OCI-LY1 (cell line): ENCODE results near the gene ANKDD1B.
"Not testable (repeated sequence)": the region's sequence is repeated elsewhere in the genome, so short reads cannot be mapped to it uniquely, and the experiment has no call there.

Experiments
- H2AFZ ChIP-seq: fragments of 200-600 bp; sonication (generic), shearing (Covaris generic); 2 replicates; pipeline ENCODE4 v1.6.0; 2014; ENCODE audit warnings: antibody characterized with exemption, mild to moderate bottlenecking, low read length
- H3F3A ChIP-seq: fragments of 200-600 bp; sonication (generic), shearing (Covaris generic); 2 replicates; pipeline ENCODE4 v1.6.0; 2014; ENCODE audit warnings: mild to moderate bottlenecking, antibody characterized with exemption, low read length, moderate library complexity; ENCODE audit not compliant: insufficient read depth
- H3K27ac ChIP-seq: fragments of 200-600 bp; sonication (generic); 2 replicates; pipeline ENCODE4 v1.5.1; 2014; ENCODE audit warnings: low read length, mixed run types, mild to moderate bottlenecking, low read depth; ENCODE audit not compliant: poor library complexity, severe bottlenecking
- H3K27me3 ChIP-seq: fragments of 200-600 bp; sonication (generic); 2 replicates; pipeline ENCODE4 v1.6.0; 2014; ENCODE audit warnings: antibody characterized with exemption, mild to moderate bottlenecking, low read length, moderate library complexity; ENCODE audit not compliant: insufficient read depth
- H3K36me3 ChIP-seq: fragments of 200-600 bp; sonication (generic); 2 replicates; pipeline ENCODE4 v1.6.1; 2014; ENCODE audit warnings: mild to moderate bottlenecking, antibody characterized with exemption, low read length, moderate library complexity, mixed read lengths; ENCODE audit not compliant: insufficient read depth
- H3K4me1 ChIP-seq: fragments of 200-600 bp; sonication (generic); 2 replicates; pipeline ENCODE4 v1.5.1; 2014; ENCODE audit warnings: mild to moderate bottlenecking, low read length, moderate library complexity; ENCODE audit not compliant: insufficient read depth, severe bottlenecking
- H3K4me2 ChIP-seq: fragments of 200-600 bp; sonication (generic), shearing (Covaris generic); 2 replicates; pipeline ENCODE4 v1.6.1; 2014; ENCODE audit warnings: low read length
- H3K4me3 ChIP-seq: fragments of 200-600 bp; sonication (generic); 2 replicates; pipeline ENCODE4 v1.5.1; 2014; ENCODE audit warnings: low read length, low read depth, mild to moderate bottlenecking, mixed read lengths; ENCODE audit not compliant: poor library complexity, severe bottlenecking
- H3K79me2 ChIP-seq: fragments of 200-600 bp; shearing (Covaris generic); 2 replicates; pipeline ENCODE4 v1.6.1; 2016; ENCODE audit warnings: mixed run types, low read length, mixed read lengths; ENCODE audit not compliant: insufficient read depth
- H3K9ac ChIP-seq: fragments of 200-600 bp; sonication (generic), shearing (Covaris generic); 2 replicates; pipeline ENCODE4 v1.6.1; 2014; ENCODE audit warnings: mild to moderate bottlenecking, low read length, mixed read lengths
- H3K9me2 ChIP-seq: fragments of 200-600 bp; sonication (generic), shearing (Covaris generic); 2 replicates; pipeline ENCODE4 v1.6.1; 2014; ENCODE audit warnings: low read depth, mild to moderate bottlenecking, low read length, mixed read lengths
- H3K9me3 ChIP-seq: fragments of 200-600 bp; shearing (Covaris generic); 2 replicates; pipeline ENCODE4 v1.6.1; 2014; ENCODE audit warnings: low read length, mixed read lengths
- H4K20me1 ChIP-seq: fragments of 200-600 bp; sonication (generic), shearing (Covaris generic); 2 replicates; pipeline ENCODE4 v1.6.0; 2016; ENCODE audit warnings: mild to moderate bottlenecking, low read length; ENCODE audit not compliant: insufficient read depth
- EZH2 ChIP-seq: fragments of 200-600 bp; sonication (generic), shearing (Covaris generic); IDR thresholded peaks from 2 replicates; pipeline ENCODE4 v1.8.0; 2017; ENCODE audit warnings: borderline replicate concordance, mixed run types, mild to moderate bottlenecking, antibody characterized with exemption, low read length, moderate library complexity, mixed read lengths
- TF ChIP-seq, protein P1 (sequence below): fragments of 200-600 bp; sonication (generic), shearing (Covaris generic); IDR thresholded peaks from 2 replicates; pipeline ENCODE4 v1.5.1; 2017; ENCODE audit warnings: mild to moderate bottlenecking, antibody characterized with exemption, low read length, moderate library complexity, mixed read lengths

Gene ANKDD1B

DNA sequence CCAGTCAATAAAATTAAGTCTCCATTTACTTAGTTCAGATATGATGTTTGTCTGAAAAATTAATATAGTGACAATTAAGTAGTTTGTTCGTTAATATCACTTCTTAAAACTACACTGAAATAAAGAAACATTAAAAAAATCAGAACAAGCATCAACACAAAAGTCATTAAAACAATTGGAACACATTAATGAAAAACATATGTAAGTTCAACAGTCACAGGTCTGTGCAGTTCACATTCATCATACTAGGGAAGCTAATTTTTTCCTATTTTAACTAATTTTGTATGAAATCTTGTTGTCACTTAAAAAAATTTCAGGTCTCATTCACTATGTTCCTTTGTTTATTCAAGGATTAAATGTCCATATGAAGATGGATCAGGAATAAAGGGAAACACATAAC is 83.5 kb downstream of the ANKDD1B start:
- no peak overlapping the region for H2AFZ ChIP-seq
- H3K4me1 ChIP-seq = no peaks in the 10 kb centered on the region
- TF ChIP-seq, protein P1, sequence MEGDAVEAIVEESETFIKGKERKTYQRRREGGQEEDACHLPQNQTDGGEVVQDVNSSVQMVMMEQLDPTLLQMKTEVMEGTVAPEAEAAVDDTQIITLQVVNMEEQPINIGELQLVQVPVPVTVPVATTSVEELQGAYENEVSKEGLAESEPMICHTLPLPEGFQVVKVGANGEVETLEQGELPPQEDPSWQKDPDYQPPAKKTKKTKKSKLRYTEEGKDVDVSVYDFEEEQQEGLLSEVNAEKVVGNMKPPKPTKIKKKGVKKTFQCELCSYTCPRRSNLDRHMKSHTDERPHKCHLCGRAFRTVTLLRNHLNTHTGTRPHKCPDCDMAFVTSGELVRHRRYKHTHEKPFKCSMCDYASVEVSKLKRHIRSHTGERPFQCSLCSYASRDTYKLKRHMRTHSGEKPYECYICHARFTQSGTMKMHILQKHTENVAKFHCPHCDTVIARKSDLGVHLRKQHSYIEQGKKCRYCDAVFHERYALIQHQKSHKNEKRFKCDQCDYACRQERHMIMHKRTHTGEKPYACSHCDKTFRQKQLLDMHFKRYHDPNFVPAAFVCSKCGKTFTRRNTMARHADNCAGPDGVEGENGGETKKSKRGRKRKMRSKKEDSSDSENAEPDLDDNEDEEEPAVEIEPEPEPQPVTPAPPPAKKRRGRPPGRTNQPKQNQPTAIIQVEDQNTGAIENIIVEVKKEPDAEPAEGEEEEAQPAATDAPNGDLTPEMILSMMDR = no peak
- no peak for TF ChIP-seq EZH2
- no peaks in the 10 kb centered on the region for H3K79me2 ChIP-seq
- H3K9me2 ChIP-seq = no peaks in the 10 kb centered on the region
- H3F3A ChIP-seq = no peaks in the 10 kb centered on the region
- no peak overlapping the region for H3K27ac ChIP-seq
- H3K9ac ChIP-seq = no peak overlapping the region
- no peak overlapping the region for H3K4me3 ChIP-seq
- peaks cover 31% of the 10 kb centered on the region for H3K36me3 ChIP-seq
- H3K9me3 ChIP-seq = no peaks in the 10 kb centered on the region
- no peaks in the 10 kb centered on the region for H4K20me1 ChIP-seq
- no peak overlapping the region for H3K4me2 ChIP-seq
- H3K27me3 ChIP-seq = no peaks in the 10 kb centered on the region

DNA sequence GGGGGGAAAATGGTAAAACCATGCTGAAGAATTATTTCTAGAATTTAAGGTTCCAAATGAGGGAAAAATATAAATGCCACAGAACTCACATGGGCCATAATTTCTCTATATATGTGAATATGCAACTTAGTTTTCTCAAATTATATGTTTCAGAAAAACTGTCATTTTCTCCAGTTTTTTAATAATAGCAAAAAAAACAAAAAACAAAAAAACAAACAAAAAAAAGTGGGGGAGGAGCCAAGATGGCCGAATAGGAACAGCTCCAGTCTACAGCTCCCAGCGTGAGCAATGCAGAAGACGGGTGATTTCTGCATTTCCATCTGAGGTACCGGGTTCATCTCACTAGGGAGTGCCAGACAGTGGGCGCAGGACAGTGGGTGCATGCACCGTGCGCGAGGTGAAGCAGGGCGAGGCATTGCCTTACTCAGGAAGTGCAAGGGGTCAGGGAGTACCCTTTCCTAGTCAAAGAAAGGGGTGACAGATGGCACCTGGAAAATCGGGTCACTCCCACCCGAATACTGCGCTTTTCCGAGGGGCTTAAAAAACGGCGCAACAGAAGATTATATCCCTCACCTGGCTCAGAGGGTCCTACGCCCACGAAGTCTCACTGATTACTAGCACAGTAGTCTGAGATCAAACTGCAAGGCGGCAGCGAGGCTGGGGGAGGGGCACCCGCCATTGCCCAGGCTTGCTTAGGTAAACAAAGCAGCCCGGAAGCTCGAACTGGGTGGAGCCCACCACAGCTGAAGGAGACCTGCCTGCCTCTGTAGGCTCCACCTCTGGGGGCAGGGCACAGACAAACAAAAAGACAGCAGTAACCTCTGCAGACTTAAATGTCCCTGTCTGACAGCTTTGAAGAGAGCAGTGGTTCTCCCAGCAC is 84.5 kb downstream of the ANKDD1B start:
- H3K27me3 ChIP-seq, H3K9me3 ChIP-seq, H3K4me1 ChIP-seq, H3K79me2 ChIP-seq, H3K4me2 ChIP-seq, H3K4me3 ChIP-seq, H3F3A ChIP-seq, H2AFZ ChIP-seq, H3K9me2 ChIP-seq, H4K20me1 ChIP-seq, H3K9ac ChIP-seq, H3K27ac ChIP-seq: not testable (repeated sequence)
- H3K36me3 ChIP-seq = peaks cover 22% of the 10 kb centered on the region

DNA sequence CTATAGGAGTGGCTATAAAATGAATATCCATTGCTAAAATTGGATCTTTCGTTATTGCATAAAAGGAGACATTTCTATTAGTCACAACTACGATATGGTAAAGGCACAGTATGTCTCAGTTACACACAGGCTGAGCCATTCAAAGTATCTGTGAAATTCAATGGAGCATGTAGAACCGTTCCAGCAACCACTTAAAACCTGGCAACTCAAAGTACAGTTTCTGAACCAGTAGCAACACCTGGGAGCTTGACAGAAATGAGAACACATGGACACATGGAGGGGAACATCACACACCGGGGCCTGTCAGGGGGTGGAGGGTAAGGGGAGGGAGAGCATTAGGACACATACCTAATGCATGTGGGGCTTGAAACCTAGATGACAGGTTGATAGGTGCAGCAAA is 90.6 kb downstream of the ANKDD1B start:
- Histone ChIP-seq H3K79me2 (no peaks in the 10 kb centered on the region), H3K27ac (no peak overlapping the region), H3K4me1 (no peaks in the 10 kb centered on the region), H3K9me3 (no peaks in the 10 kb centered on the region), H3F3A (no peaks in the 10 kb centered on the region), H3K27me3 (no peaks in the 10 kb centered on the region), H3K9ac (no peak overlapping the region), H2AFZ (no peak overlapping the region), H3K4me2 (no peak overlapping the region), H4K20me1 (no peaks in the 10 kb centered on the region), H3K4me3 (no peak overlapping the region), H3K9me2 (no peaks in the 10 kb centered on the region), H3K36me3 (peaks cover 43% of the 10 kb centered on the region)
- TF ChIP-seq, protein P1 = no peak
- no peak for TF ChIP-seq EZH2

DNA sequence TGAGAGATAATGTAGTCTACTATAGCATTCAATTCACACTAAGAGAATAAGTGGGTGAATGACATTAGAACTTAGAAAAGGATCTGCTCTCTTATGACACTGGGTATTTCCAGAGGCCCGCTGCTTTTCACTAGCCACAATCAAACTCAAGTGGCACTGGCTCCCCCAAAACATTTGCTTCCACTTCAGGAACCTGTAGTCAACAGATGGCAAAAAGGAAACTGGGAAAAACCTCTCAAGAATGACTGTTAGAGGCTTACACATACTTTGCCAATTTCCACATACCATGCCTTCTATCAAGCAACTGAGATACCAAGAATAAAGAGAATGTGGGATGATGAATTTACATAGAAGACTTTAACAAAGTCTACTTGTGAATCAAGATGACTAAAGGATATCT is 94.8 kb downstream of the ANKDD1B start:
- Histone ChIP-seq H3K27me3 (no peaks in the 10 kb centered on the region), H3K9me3 (no peaks in the 10 kb centered on the region), H3K4me1 (no peaks in the 10 kb centered on the region), H3K27ac (no peak overlapping the region), H4K20me1 (no peaks in the 10 kb centered on the region), H3K36me3 (peaks cover 77% of the 10 kb centered on the region), H3K9ac (no peak overlapping the region), H2AFZ (no peak overlapping the region), H3K4me2 (no peak overlapping the region), H3F3A (no peaks in the 10 kb centered on the region), H3K79me2 (peaks cover 5% of the 10 kb centered on the region), H3K9me2 (no peaks in the 10 kb centered on the region), H3K4me3 (no peak overlapping the region)
- TF ChIP-seq EZH2 = no peak
- TF ChIP-seq, protein P1 = no peak
